Transverse colon (tissue), 4 donors: ENCODE measurements around the gene ABCB10.

Experiments used
- POLR2AphosphoS5 ChIP-seq, 3 donors: sonication (generic); formaldehyde crosslinking; IDR thresholded peaks; one replicate each; pipeline ENCODE4 v1.6.1; 2016; ENCODE audit warnings: antibody characterized with exemption in 3 of 3
- TF ChIP-seq, protein P1 (sequence below), 5 experiments: fragments of 200-600 bp in 3 of 5; fragments of 450-650 bp in 2 of 5; sonication (generic) in 3 of 5; IDR thresholded peaks; 1 replicate in 2 of 5; 2 replicates in 3 of 5; pipeline ENCODE4 v1.5.1; 2016 to 2017; ENCODE audit warnings: antibody characterized with exemption in 5 of 5, inconsistent platforms in 3 of 5, mild to moderate bottlenecking in 2 of 5, moderate library complexity in 1 of 5

DNA sequence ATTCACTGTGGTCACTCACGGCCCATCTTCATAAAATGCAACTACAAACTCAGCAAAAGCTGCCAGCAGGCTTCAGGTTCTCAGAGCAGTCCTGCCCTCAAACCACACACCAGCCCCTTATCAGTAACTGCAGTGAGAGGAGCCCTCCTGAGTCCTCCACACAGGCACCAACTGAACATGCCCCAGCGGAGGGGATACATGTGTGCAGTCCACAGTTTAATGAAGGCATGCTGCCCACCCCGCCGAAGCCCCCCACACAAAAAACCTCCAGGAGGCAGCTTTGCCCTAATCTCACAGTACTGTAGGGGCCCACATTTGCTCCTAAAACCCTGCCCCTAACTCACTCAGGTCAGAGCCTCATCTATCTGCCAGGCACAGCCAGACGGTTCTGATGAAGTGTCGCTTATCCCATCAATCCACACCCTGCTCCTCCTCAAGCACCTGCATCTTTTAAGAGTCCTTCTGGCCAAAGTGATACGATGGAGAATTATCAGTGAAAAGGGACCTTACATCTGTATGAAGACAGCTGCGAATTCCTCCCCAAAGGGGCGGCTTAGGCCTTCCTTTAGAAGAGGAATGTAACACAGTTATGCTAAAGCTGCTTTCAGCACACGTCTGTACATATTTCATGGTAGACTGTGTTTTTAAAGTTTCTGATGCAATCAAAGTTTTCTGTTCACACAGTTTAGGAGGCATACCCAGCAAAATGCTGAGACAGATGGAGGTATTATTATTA, 3.5 kb downstream of the ABCB10 start:
- TF ChIP-seq, protein P1, sequence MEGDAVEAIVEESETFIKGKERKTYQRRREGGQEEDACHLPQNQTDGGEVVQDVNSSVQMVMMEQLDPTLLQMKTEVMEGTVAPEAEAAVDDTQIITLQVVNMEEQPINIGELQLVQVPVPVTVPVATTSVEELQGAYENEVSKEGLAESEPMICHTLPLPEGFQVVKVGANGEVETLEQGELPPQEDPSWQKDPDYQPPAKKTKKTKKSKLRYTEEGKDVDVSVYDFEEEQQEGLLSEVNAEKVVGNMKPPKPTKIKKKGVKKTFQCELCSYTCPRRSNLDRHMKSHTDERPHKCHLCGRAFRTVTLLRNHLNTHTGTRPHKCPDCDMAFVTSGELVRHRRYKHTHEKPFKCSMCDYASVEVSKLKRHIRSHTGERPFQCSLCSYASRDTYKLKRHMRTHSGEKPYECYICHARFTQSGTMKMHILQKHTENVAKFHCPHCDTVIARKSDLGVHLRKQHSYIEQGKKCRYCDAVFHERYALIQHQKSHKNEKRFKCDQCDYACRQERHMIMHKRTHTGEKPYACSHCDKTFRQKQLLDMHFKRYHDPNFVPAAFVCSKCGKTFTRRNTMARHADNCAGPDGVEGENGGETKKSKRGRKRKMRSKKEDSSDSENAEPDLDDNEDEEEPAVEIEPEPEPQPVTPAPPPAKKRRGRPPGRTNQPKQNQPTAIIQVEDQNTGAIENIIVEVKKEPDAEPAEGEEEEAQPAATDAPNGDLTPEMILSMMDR (IDR thresholded peaks at IDR 0.05): no peak
- TF ChIP-seq POLR2AphosphoS5 (IDR thresholded peaks at IDR 0.05): no peak
